Brain microvascular endothelial cell (primary cell): ENCODE results near the gene ZNF440.

Source experiments
- DNase-seq: peaks from one replicate; pipeline ENCODE4 v3.0.0-alpha.2; 2020
- H3K27ac ChIP-seq: fragments of 250-450 bp; sonication (Bioruptor Pico); 2 replicates; pipeline ENCODE4 v1.5.1; 2020; ENCODE audit warnings: mild to moderate bottlenecking, moderate library complexity
- H3K27me3 ChIP-seq: fragments of 250-450 bp; sonication (Bioruptor Pico); replicated peaks from 2 replicates; pipeline ENCODE4 v1.5.1; 2020; ENCODE audit warnings: mild to moderate bottlenecking
- H3K36me3 ChIP-seq: fragments of 250-450 bp; sonication (Bioruptor Pico); replicated peaks from 2 replicates; pipeline ENCODE4 v1.5.1; 2020; ENCODE audit warnings: mild to moderate bottlenecking
- H3K4me3 ChIP-seq: 2 replicates; pipeline ENCODE4 v1.5.1; 2011; ENCODE audit warnings: low read depth, mild to moderate bottlenecking, control low read depth, low read length, moderate library complexity
- in situ Hi-C: cut with HindIII; loops from 2 replicates; pipeline ENCODE4 v1.10.0; 2017; ENCODE audit warnings: low sequenced_read_pairs, low pct_ligation_motif_present
- TF ChIP-seq, protein P1 (sequence below): IDR thresholded peaks from 2 replicates; pipeline ENCODE4 v1.5.1; 2011; ENCODE audit warnings: low read depth, mild to moderate bottlenecking, moderate library complexity, low read length, control low read depth, inconsistent platforms; ENCODE audit errors: missing control alignments

Gene ZNF440

DNA sequence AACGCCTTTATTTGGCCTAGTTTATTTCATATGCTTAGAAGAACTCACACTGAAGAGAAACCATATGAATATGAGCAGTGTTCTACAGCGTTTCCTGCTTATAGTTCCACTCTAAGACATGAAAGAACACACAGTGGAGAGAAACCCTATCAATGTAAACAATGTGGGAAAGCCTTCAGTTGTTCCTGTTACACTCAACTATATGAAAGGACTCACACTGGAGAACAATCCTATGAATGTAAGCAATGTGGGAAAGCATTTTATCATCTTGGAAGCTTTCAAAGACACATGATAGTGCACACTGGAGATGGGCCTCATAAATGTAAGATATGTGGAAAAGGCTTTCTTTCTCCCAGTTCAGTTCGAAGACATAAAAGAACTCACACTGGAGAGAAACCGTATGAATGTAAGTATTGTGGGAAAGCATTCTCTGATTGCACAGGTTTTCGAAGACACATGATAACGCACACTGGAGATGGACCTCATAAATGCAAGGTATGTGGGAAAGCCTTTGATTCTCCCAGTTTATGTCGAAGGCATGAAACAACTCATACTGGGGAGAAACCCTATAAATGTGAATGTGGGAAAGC, 33.5 kb upstream of the ZNF440 start:
- H3K4me3 ChIP-seq, result no peak overlapping the region
- peaks cover 30% of the 10 kb centered on the region for H3K36me3 ChIP-seq
- in situ Hi-C loops, result no loop called here
- no peak overlapping the region for H3K27ac ChIP-seq
- DNase-seq, result no peak
- no peaks in the 10 kb centered on the region for H3K27me3 ChIP-seq
- TF ChIP-seq, protein P1, sequence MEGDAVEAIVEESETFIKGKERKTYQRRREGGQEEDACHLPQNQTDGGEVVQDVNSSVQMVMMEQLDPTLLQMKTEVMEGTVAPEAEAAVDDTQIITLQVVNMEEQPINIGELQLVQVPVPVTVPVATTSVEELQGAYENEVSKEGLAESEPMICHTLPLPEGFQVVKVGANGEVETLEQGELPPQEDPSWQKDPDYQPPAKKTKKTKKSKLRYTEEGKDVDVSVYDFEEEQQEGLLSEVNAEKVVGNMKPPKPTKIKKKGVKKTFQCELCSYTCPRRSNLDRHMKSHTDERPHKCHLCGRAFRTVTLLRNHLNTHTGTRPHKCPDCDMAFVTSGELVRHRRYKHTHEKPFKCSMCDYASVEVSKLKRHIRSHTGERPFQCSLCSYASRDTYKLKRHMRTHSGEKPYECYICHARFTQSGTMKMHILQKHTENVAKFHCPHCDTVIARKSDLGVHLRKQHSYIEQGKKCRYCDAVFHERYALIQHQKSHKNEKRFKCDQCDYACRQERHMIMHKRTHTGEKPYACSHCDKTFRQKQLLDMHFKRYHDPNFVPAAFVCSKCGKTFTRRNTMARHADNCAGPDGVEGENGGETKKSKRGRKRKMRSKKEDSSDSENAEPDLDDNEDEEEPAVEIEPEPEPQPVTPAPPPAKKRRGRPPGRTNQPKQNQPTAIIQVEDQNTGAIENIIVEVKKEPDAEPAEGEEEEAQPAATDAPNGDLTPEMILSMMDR, result no peak

DNA sequence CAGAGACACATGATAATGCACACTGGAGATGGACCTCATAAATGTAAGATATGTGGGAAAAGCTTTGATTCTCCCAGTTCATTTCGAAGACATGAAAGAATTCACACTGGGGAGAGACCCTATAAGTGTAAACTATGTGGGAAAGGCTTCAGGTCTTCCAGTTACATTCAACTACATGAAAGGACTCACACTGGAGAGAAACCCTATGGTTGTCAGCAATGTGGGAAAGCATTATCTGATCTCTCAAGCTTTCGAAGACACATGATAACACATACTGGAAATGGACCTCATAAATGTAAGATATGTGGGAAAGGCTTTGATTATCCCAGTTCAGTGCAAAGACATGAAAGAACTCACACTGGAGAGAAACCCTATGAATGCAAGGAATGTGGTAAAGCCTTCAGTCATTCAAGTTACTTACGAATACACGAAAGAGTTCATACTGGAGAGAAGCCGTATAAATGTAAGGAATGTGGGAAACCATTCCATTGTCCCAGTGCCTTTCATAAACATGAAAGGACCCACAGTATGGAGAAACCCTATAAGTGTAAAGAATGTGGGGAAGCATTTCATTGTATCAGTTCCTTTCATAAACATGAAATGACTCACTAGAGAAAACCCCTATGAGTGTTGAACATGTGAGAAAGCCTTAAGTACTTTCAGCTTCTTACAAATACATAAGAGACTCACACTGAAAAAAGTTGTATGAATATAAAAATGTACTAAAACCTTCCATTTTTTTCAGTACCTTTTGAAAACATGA, 32.6 kb upstream of the ZNF440 start:
- in situ Hi-C loops, result no loop called here
- H3K4me3 ChIP-seq, result no peak overlapping the region
- no peaks in the 10 kb centered on the region for H3K27me3 ChIP-seq
- no peak overlapping the region for H3K27ac ChIP-seq
- no peak for DNase-seq
- TF ChIP-seq, protein P1, result no peak
- H3K36me3 ChIP-seq, result peaks cover 30% of the 10 kb centered on the region

DNA sequence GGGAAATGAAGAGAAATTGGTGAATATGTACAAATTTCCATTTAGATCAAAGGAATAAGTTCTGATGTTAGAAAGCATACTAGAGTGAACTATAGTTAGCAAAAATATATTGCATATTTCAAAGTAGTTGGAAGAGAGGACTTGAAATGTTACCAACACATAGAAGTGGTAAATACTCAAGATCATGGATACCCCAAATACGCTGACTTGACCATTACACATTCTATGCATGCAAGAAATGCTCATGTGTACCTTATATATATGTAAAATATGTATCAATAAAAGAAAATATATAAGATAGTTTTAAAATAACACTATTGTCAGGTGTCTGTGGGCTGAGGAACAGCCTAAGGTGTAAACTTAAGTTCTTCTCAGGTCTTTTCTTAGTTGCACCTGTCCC, 30.3 kb upstream of the ZNF440 start:
- Histone ChIP-seq H3K4me3 (no peak overlapping the region), H3K27me3 (no peaks in the 10 kb centered on the region), H3K36me3 (peaks cover 21% of the 10 kb centered on the region), H3K27ac (no peak overlapping the region)
- in situ Hi-C loops, result no loop called here
- no peak for DNase-seq
- TF ChIP-seq, protein P1, result no peak

DNA sequence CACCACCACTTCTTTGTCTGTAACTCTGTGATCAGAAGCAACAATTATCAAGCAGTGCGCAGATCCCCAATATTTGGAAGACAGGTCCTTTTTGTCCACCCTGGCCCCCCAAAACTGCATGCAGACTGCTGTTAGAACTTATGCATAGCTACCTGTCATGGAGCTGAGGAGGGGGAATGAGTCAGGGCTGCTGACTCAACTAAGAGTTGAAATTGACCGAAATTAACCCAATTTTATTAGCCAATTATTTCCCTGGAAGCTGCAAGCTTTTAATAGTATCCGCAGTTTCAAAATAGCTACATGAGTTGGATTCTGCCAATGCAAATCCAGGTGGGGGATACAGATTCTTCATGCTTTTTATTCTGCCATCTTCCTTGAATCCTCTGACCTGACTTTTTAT, 29.7 kb upstream of the ZNF440 start:
- no peaks in the 10 kb centered on the region for H3K27me3 ChIP-seq
- in situ Hi-C loops, result no loop called here
- H3K4me3 ChIP-seq, result no peak overlapping the region
- no peak overlapping the region for H3K27ac ChIP-seq
- TF ChIP-seq, protein P1, result no peak
- peaks cover 19% of the 10 kb centered on the region for H3K36me3 ChIP-seq
- DNase-seq, result no peak

DNA sequence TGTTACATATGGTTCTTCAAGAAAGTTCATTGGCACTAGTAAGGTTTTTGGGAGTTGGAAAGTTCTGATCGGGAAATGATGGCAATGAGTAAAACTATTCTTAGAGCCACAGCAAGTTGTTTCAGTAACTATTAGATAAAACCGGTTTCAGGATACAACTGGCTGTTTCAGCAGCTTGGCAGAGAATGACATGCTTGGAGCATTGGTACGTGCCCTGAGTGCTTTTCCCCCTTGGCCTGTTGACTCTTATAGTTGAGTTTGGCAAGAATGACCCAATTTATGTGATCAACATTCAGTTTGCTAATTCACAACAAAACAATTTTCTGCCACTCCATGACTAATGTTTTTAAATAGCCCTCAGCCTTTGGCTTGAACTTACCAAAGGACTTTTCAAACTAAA, 26.5 kb upstream of the ZNF440 start:
- TF ChIP-seq, protein P1, result no peak
- in situ Hi-C loops, result no loop called here

More for the DNA sequence above, 26.5 kb upstream of the ZNF440 start:
- DNase-seq, result no peak
- no peak overlapping the region for H3K4me3 ChIP-seq
- no peaks in the 10 kb centered on the region for H3K36me3 ChIP-seq
- H3K27ac ChIP-seq, result no peak overlapping the region
- no peaks in the 10 kb centered on the region for H3K27me3 ChIP-seq
